GM12801 (cell line): ENCODE results near the gene GRHL3.

ENCODE experiments used
- CTCF ChIP-seq: IDR thresholded peaks from one replicate; pipeline ENCODE4 v1.5.1; 2011; ENCODE audit warnings: control low read depth; ENCODE audit not compliant: insufficient read length; ENCODE audit errors: extremely low read depth

GRHL3 gene

GRCh38 chr1:24369199-24369598, 50.0 kb downstream of the GRHL3 start:
- TF ChIP-seq CTCF, result no peak

- TF ChIP-seq CTCF, result no peak
Measured at GRCh38 chr1:24369801-24370200, 50.6 kb downstream of the GRHL3 start.

- no peak for TF ChIP-seq CTCF
Measured at GRCh38 chr1:24373044-24373443, 53.9 kb downstream of the GRHL3 start.

- no peak for TF ChIP-seq CTCF
Measured at GRCh38 chr1:24373710-24374109, 54.6 kb downstream of the GRHL3 start.

- no peak for TF ChIP-seq CTCF
Measured at GRCh38 chr1:24374891-24375786, 56.0 kb downstream of the GRHL3 start.

- no peak for TF ChIP-seq CTCF
Measured at GRCh38 chr1:24379733-24380315, 60.7 kb downstream of the GRHL3 start.

- TF ChIP-seq CTCF, result no peak
Measured at GRCh38 chr1:24380508-24380907, 61.4 kb downstream of the GRHL3 start.
